IPS-NIHi7 (cell line): ENCODE data around the gene FOXO6.

Experiments used
- DNase-seq: peaks from one replicate; pipeline ENCODE4 v3.0.0; 2012; ENCODE audit warnings: mixed read lengths; ENCODE audit errors: extremely low spot score

The FOXO6 gene

GRCh38 chr1:41360786-41361494, at the start of gene FOXO6:
FOXO6 (plus strand) TSS chr1:41361434.
- peak; percentile 99 for DNase-seq

GRCh38 chr1:41312991-41313645, 48.1 kb upstream of the FOXO6 start:
- no peak for DNase-seq

- peak; percentile 79 for DNase-seq
Measured at GRCh38 chr1:41313661-41314131, 47.5 kb upstream of the FOXO6 start.

GRCh38 chr1:41314376-41315145, 46.7 kb upstream of the FOXO6 start:
- no peak for DNase-seq

GRCh38 chr1:41315146-41315822, 46.0 kb upstream of the FOXO6 start:
- DNase-seq = no peak

- no peak for DNase-seq
Measured at GRCh38 chr1:41315871-41316270, 45.4 kb upstream of the FOXO6 start.

- DNase-seq = no peak
Measured at GRCh38 chr1:41317361-41317760, 43.9 kb upstream of the FOXO6 start.

GRCh38 chr1:41318135-41318534, 43.1 kb upstream of the FOXO6 start:
- no peak for DNase-seq

GRCh38 chr1:41319106-41319755, 42.0 kb upstream of the FOXO6 start:
- DNase-seq = no peak

- DNase-seq = no peak
Measured at GRCh38 chr1:41319807-41320711, 41.2 kb upstream of the FOXO6 start.

- no peak for DNase-seq
Measured at GRCh38 chr1:41320895-41321676, 40.1 kb upstream of the FOXO6 start.

GRCh38 chr1:41322101-41322661, 39.1 kb upstream of the FOXO6 start:
- DNase-seq = no peak

GRCh38 chr1:41322835-41323234, 38.4 kb upstream of the FOXO6 start:
- peak; percentile 85 for DNase-seq

- DNase-seq = no peak
Measured at GRCh38 chr1:41323243-41323642, 38.0 kb upstream of the FOXO6 start.

- no peak for DNase-seq
Measured at GRCh38 chr1:41325801-41326200, 35.4 kb upstream of the FOXO6 start.

GRCh38 chr1:41327383-41327999, 33.7 kb upstream of the FOXO6 start:
- no peak for DNase-seq

- no peak for DNase-seq
Measured at GRCh38 chr1:41328001-41328615, 33.1 kb upstream of the FOXO6 start.
